ENCODE results near the gene BMP6.
"Not testable (repeated sequence)": the region's sequence is repeated elsewhere in the genome, so short reads cannot be mapped to it uniquely, and the experiment has no call there.

Gene BMP6

GRCh38 chr6:7794509-7794908 lies 68.6 kb downstream of the BMP6 start:
- DNase-seq (ENCODE audit: low spot score): no peak

GRCh38 chr6:7797386-7797785 lies 71.5 kb downstream of the BMP6 start:
- no peak for DNase-seq (ENCODE audit: low spot score)

- DNase-seq (ENCODE audit: low spot score): no peak
Observed at GRCh38 chr6:7798751-7799150, 72.9 kb downstream of the BMP6 start.

- DNase-seq (ENCODE audit: low spot score): no peak
Observed at GRCh38 chr6:7802662-7803061, 76.8 kb downstream of the BMP6 start.

GRCh38 chr6:7803214-7803613 lies 77.3 kb downstream of the BMP6 start:
- no peak for DNase-seq (ENCODE audit: low spot score)

- DNase-seq (ENCODE audit: low spot score): no peak
Observed at GRCh38 chr6:7805078-7805849, 79.4 kb downstream of the BMP6 start.

GRCh38 chr6:7805850-7806214 lies 79.9 kb downstream of the BMP6 start:
- no peak for DNase-seq (ENCODE audit: low spot score)

GRCh38 chr6:7806711-7807110 lies 80.8 kb downstream of the BMP6 start:
- DNase-seq (ENCODE audit: low spot score): no peak

GRCh38 chr6:7809346-7809745 lies 83.4 kb downstream of the BMP6 start:
- no peak for DNase-seq (ENCODE audit: low spot score)

GRCh38 chr6:7811441-7811840 lies 85.5 kb downstream of the BMP6 start:
- no peak for DNase-seq (ENCODE audit: low spot score)

- no peak for DNase-seq (ENCODE audit: low spot score)
Observed at GRCh38 chr6:7812623-7813022, 86.7 kb downstream of the BMP6 start.

GRCh38 chr6:7813193-7813592 lies 87.3 kb downstream of the BMP6 start:
- no peak for DNase-seq (ENCODE audit: low spot score)

GRCh38 chr6:7813704-7814103 lies 87.8 kb downstream of the BMP6 start:
- no peak for DNase-seq (ENCODE audit: low spot score)

- DNase-seq (ENCODE audit: low spot score): no peak
Observed at GRCh38 chr6:7815716-7816115, 89.8 kb downstream of the BMP6 start.

- DNase-seq (ENCODE audit: low spot score): not testable (repeated sequence)
Observed at GRCh38 chr6:7817184-7817583, 91.3 kb downstream of the BMP6 start.

- no peak for DNase-seq (ENCODE audit: low spot score)
Observed at GRCh38 chr6:7818257-7819214, 92.6 kb downstream of the BMP6 start.

GRCh38 chr6:7819431-7820015 lies 93.6 kb downstream of the BMP6 start:
- DNase-seq (ENCODE audit: low spot score): no peak

- no peak for DNase-seq (ENCODE audit: low spot score)
Observed at GRCh38 chr6:7820288-7820835, 94.5 kb downstream of the BMP6 start.

GRCh38 chr6:7821426-7821825 lies 95.5 kb downstream of the BMP6 start:
- DNase-seq (ENCODE audit: low spot score): no peak

- no peak for DNase-seq (ENCODE audit: low spot score)
Observed at GRCh38 chr6:7823552-7823951, 97.7 kb downstream of the BMP6 start.

- no peak for DNase-seq (ENCODE audit: low spot score)
Observed at GRCh38 chr6:7825986-7826385, 100.1 kb downstream of the BMP6 start.

- DNase-seq (ENCODE audit: low spot score): no peak
Observed at GRCh38 chr6:7827142-7827541, 101.2 kb downstream of the BMP6 start.

- no peak for DNase-seq (ENCODE audit: low spot score)
Observed at GRCh38 chr6:7828124-7828523, 102.2 kb downstream of the BMP6 start.
